Liver (tissue), 9 donors: ENCODE measurements around the gene ABHD6. TPM values are rescaled to one million over a fixed set of nuclear protein-coding genes. Genes with fewer than 3 reads are reported as not detected.

ENCODE experiments used
- DNase-seq: peaks from one replicate; pipeline ENCODE4 v3.0.0-alpha.2; 2017; ENCODE audit warnings: low spot score
- H3K27ac ChIP-seq, 2 donors: one replicate each; pipeline ENCODE4 v1.7.0; 2013; ENCODE audit warnings: inconsistent platforms in 2 of 2, low read length in 2 of 2, control low read depth in 1 of 2, low read depth in 1 of 2, mild to moderate bottlenecking in 1 of 2
- H3K27me3 ChIP-seq, 4 donors: one replicate each; pipeline versions ENCODE4 v1.6.1 to v1.7.0; 2013; ENCODE audit warnings: low read length in 3 of 4, inconsistent platforms in 1 of 4, mild to moderate bottlenecking in 1 of 4, moderate library complexity in 1 of 4; ENCODE audit not compliant: control insufficient read depth in 4 of 4, insufficient read depth in 4 of 4
- H3K36me3 ChIP-seq, 4 donors: one replicate each; pipeline versions ENCODE4 v1.6.1 to v1.7.0; 2013; ENCODE audit warnings: low read length in 3 of 4, mild to moderate bottlenecking in 3 of 4, low read depth in 1 of 4, moderate library complexity in 1 of 4; ENCODE audit not compliant: control insufficient read depth in 4 of 4, insufficient read depth in 3 of 4
- H3K4me1 ChIP-seq, 4 donors: one replicate each; pipeline versions ENCODE4 v1.6.1 to v1.7.0; 2013; ENCODE audit warnings: low read length in 3 of 4, mild to moderate bottlenecking in 3 of 4, moderate library complexity in 1 of 4; ENCODE audit not compliant: control insufficient read depth in 4 of 4, insufficient read depth in 4 of 4
- H3K4me3 ChIP-seq, 3 donors: one replicate each; pipeline versions ENCODE4 v1.6.1 to v1.7.0; 2013; ENCODE audit warnings: low read length in 3 of 3, control low read depth in 1 of 3, low read depth in 1 of 3, mild to moderate bottlenecking in 1 of 3
- H3K9ac ChIP-seq, 2 donors: one replicate each; pipeline ENCODE4 v1.7.0; 2013; ENCODE audit warnings: low read length in 2 of 2, mild to moderate bottlenecking in 2 of 2, moderate library complexity in 2 of 2, control low read depth in 1 of 2, low read depth in 1 of 2
- H3K9me3 ChIP-seq, 4 donors: one replicate each; pipeline versions ENCODE4 v1.6.1 to v1.7.0; 2013; ENCODE audit warnings: low read length in 3 of 4; ENCODE audit not compliant: control insufficient read depth in 4 of 4
- ATF3 ChIP-seq: IDR thresholded peaks from 2 replicates; pipeline ENCODE4 v1.6.1; 2016; ENCODE audit warnings: antibody characterized with exemption
- CTCF ChIP-seq: fragments of 150-350 bp; IDR thresholded peaks from 2 replicates; pipeline ENCODE4 v1.5.1; 2017; ENCODE audit warnings: improper control_type of control experiment, low read depth, low read length; ENCODE audit not compliant: missing input control
- EGR1 ChIP-seq, 2 donors: IDR thresholded peaks; 2 replicates each; pipeline ENCODE4 v1.6.1; 2016 to 2018; ENCODE audit warnings: antibody characterized with exemption in 2 of 2, low read depth in 2 of 2
- FOXA1 ChIP-seq: IDR thresholded peaks from 2 replicates; pipeline ENCODE4 v1.6.1; 2016; ENCODE audit warnings: antibody characterized with exemption
- FOXA2 ChIP-seq: IDR thresholded peaks from 2 replicates; pipeline ENCODE4 v1.6.1; 2016; ENCODE audit warnings: antibody characterized with exemption
- HNF4G ChIP-seq: IDR thresholded peaks from 2 replicates; pipeline ENCODE4 v1.6.1; 2016; ENCODE audit warnings: antibody characterized with exemption
- JUND ChIP-seq, 2 donors: IDR thresholded peaks; 2 replicates each; pipeline ENCODE4 v1.6.1; 2016; ENCODE audit warnings: antibody characterized with exemption in 2 of 2
- NR2F2 ChIP-seq: IDR thresholded peaks from 2 replicates; pipeline ENCODE4 v1.6.1; 2016; ENCODE audit warnings: antibody characterized with exemption
- RAD21 ChIP-seq, 2 donors: IDR thresholded peaks; 2 replicates each; pipeline ENCODE4 v1.6.1; 2016; ENCODE audit warnings: antibody characterized with exemption in 2 of 2, mild to moderate bottlenecking in 2 of 2
- SP1 ChIP-seq: IDR thresholded peaks from 2 replicates; pipeline ENCODE4 v1.6.1; 2018; ENCODE audit warnings: antibody characterized with exemption, mild to moderate bottlenecking
- TAF1 ChIP-seq: conservative IDR thresholded peaks from 2 replicates; pipeline ENCODE4 v1.6.1; 2016; ENCODE audit warnings: antibody characterized with exemption, mild to moderate bottlenecking
- YY1 ChIP-seq: IDR thresholded peaks from 2 replicates; pipeline ENCODE4 v1.6.1; 2016; ENCODE audit warnings: antibody characterized with exemption, mild to moderate bottlenecking
- WGBS: extraction: QIAGEN DNeasy Blood & Tissue Kit; methylation state at CpG from one replicate; pipeline ENCODE4 v1.1.7; 2013; 5-methylcytosine and 5-hydroxymethylcytosine counted together
- polyA plus RNA-seq, 2 donors: library from polyadenylated mRNA; stranded (reverse) in 1 of 2; unstranded in 1 of 2; fragments of 200-250 nt in 1 of 2; fragments of >200 nt in 1 of 2; fragmentation: Nextera tagmentation in 1 of 2; extraction: Ambion mirVana in 1 of 2; gene quantifications; one replicate each; pipeline versions ENCODE4 v1.2.1 to v1.2.3, GENCODE V29; 2013 to 2015
- total RNA-seq, 2 donors: library from RNA; depleted of rRNA; stranded (reverse); fragments of >200 nt; gene quantifications; one replicate each; pipeline ENCODE4 v1.2.3, GENCODE V29; 2014
- donor health status: healthy.
- donor health status: healthy.
- donor health status: healthy.
- donor health status: healthy.
- donor health status: healthy.

ABHD6 gene
- total and polyA plus RNA-seq, 4 donors, result 19.8 to 60.9 (median 38.3) TPM

GRCh38 chr3:58329922-58330413 is 92.4 kb downstream of the ABHD6 start:
- WGBS, result 96% methylated on average over 5 of the region's 5 CpGs
- no peaks in the 10 kb centered on the region for H3K27me3 ChIP-seq
- peaks cover 7 to 30% (median 21%) of the 10 kb centered on the region in 4 donors for H3K4me1 ChIP-seq
- no peak overlapping the region for H3K27ac ChIP-seq
- no peak overlapping the region for H3K9ac ChIP-seq
- no peaks in the 10 kb centered on the region for H3K9me3 ChIP-seq
- H3K36me3 ChIP-seq, result no peaks in the 10 kb centered on the region
- H3K4me3 ChIP-seq, result no peak overlapping the region
- no peak for DNase-seq
- TF ChIP-seq EGR1 (IDR thresholded peaks at IDR 0.05; ENCODE audit: low read depth in 2 of 2), result no peak
- no peak for TF ChIP-seq HNF4G

GRCh38 chr3:58331593-58332152 is 94.1 kb downstream of the ABHD6 start:
- no peak overlapping the region for H3K27ac ChIP-seq
- DNase-seq, result no peak
- no peaks in the 10 kb centered on the region for H3K36me3 ChIP-seq
- no peak overlapping the region for H3K4me3 ChIP-seq
- no peaks in the 10 kb centered on the region for H3K9me3 ChIP-seq
- TF ChIP-seq JUND (IDR thresholded peaks at IDR 0.05), result no peak
- TF ChIP-seq CTCF, result no peak
- TF ChIP-seq FOXA1, result no peak
- no peak for TF ChIP-seq HNF4G
- 83% methylated on average over 4 of the region's 4 CpGs for WGBS
- H3K9ac ChIP-seq, result no peak overlapping the region
- H3K4me1 ChIP-seq, result peaks cover 12 to 26% (median 19%) of the 10 kb centered on the region in 4 donors
- H3K27me3 ChIP-seq, result no peaks in the 10 kb centered on the region

GRCh38 chr3:58332575-58333188 is 95.1 kb downstream of the ABHD6 start, which contains the start of gene PXK:
TSS of gene PXK (plus strand) at chr3:58332892. CDS start at chr3:58332989, 97 bp downstream.
- under 1% methylated on average over 79 of the region's 79 CpGs for WGBS

GRCh38 chr3:58333206-58334012 is 95.8 kb downstream of the ABHD6 start:
- Histone ChIP-seq H3K9me3 (no peaks in the 10 kb centered on the region), H3K36me3 (no peaks in the 10 kb centered on the region), H3K27me3 (no peaks in the 10 kb centered on the region), H3K4me3 (peak overlapping the region; percentile 73 to 100 (median 86)), H3K4me1 (peaks cover 12 to 26% (median 19%) of the 10 kb centered on the region in 4 donors), H3K9ac (peak overlapping the region; percentile 42 to 56), H3K27ac (peak overlapping the region; percentile 30 to 58)
- DNase-seq, result peak; percentile 51
- 1% methylated on average over 37 of the region's 37 CpGs for WGBS
- TF ChIP-seq TAF1 (no peak), NR2F2 (no peak), SP1 (no peak), CTCF (peak; percentile 1), YY1 (no peak), EGR1 (IDR thresholded peaks at IDR 0.05; ENCODE audit: low read depth in 2 of 2) (no peak), ATF3 (no peak), FOXA2 (no peak), FOXA1 (no peak), RAD21 (IDR thresholded peaks at IDR 0.05) (peak; percentile 20 to 25)

More at GRCh38 chr3:58332575-58333188, 95.1 kb downstream of the ABHD6 start, which contains the start of gene PXK:
- peak within 1 kb of the TSS; percentile 73 to 100 (median 86) for H3K4me3 ChIP-seq
- H3K36me3 ChIP-seq, result no peaks in the 10 kb centered on the region
- H3K27ac ChIP-seq, result peak within 1 kb of the TSS; percentile 30 to 58
- peaks cover 12 to 26% (median 19%) of the 10 kb centered on the region in 4 donors for H3K4me1 ChIP-seq
- no peaks in the 10 kb centered on the region for H3K27me3 ChIP-seq
- DNase-seq, result peak; percentile 83
- TF ChIP-seq RAD21 (IDR thresholded peaks at IDR 0.05) (peak in 1 of 2 donors; percentile 31), FOXA2 (no peak)
- peak within 1 kb of the TSS; percentile 50 to 56 for H3K9ac ChIP-seq
- H3K9me3 ChIP-seq, result no peaks in the 10 kb centered on the region
